H54 (cell line): Measurements from ENCODE around the gene KLF7.

Experiments used
- DNase-seq: peaks from one replicate; pipeline ENCODE4 v3.0.0; 2011; ENCODE audit warnings: low spot score, mixed read lengths; ENCODE audit not compliant: insufficient read length
- FAIRE-seq: peaks from 3 replicates; lab custom pipeline; 2011; peaks lifted over from hg19 to GRCh38; lab: Jason Lieb, UNC
- POLR2A ChIP-seq: IDR thresholded peaks from 2 replicates; pipeline ENCODE4 v1.6.1; 2011; ENCODE audit warnings: low read depth, mild to moderate bottlenecking, low read length

KLF7 gene

DNA sequence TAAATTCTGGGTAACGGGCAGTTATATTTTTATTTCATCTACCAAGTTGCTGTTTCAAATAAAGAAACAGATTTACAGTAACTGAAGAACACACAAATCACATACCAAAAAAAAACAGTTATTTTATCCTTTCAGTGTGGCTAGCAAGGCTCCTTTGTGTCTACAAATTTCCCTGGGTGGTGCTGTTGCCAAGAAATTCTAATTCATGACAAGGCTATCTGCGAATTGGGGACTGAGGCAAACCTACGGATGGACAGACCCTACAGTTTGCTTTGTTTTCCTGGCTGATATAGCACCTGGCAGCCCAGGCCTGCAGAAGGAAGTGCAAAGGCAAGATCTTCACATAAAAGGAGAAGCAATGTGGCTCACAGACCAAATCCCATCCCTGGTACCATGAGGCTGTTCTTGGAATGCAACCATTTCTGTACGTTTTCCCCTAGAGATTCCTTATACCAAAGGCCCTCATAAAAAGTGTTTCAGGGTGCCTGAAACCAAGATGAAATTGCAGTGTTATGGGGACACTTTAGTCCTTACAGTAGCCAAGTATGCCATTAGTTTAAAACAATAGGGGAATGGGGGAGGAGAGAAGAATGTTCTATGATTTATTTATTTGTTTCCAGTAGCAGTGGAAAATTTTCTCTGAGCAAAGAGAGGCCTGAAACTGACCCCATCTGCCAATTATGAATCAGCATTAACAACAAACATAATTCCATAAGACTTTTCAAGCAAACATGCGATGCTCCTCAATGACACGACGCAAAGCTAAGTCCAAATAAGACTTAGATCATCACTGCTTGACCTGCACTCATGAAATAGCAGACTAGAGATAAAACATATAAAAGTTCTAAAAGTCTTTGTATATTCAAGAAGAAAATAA is 4.3 kb downstream of the KLF7 start:
- TF ChIP-seq POLR2A, result no peak
- no peak for FAIRE-seq
- DNase-seq, result no peak

DNA sequence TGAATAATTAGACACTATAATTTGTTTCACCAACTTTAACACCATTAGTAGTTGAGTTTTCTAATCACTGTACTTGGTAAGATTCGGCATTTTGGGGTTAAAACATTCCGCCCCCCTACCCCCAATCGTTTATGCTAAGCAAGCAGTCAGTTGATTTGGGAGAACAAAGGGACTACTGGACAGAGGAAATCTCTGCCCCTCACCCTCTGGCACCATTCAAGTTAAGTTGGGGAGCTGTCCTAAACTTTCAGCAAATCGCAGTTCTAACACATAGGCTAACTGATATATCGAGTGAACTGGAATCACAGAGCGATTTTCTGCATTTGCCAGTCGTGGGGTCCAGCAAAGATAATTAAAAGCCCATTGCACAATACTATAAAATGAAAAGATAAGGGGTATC is 5.6 kb downstream of the KLF7 start:
- FAIRE-seq (no peak), DNase-seq (no peak)
- TF ChIP-seq POLR2A, result no peak

DNA sequence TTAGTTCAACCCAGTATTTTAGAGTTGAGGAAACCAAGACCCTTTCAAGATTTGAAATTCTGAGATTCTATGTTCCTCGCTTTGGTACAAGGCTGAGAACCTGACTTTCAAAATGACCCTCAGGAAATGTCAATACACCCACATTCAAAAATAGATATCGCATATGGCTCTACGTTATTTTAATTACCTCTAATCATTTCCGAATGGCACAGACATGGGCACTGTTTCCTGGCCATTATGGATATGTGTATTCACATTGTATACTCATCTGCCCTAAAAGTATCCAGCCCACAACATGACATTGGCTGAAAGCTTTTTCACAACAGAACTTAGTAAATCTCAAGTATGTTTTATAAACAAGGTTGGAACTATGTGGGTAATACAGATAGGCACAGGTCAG is 6.7 kb downstream of the KLF7 start:
- no peak for DNase-seq
- FAIRE-seq, result no peak
- TF ChIP-seq POLR2A, result no peak

DNA sequence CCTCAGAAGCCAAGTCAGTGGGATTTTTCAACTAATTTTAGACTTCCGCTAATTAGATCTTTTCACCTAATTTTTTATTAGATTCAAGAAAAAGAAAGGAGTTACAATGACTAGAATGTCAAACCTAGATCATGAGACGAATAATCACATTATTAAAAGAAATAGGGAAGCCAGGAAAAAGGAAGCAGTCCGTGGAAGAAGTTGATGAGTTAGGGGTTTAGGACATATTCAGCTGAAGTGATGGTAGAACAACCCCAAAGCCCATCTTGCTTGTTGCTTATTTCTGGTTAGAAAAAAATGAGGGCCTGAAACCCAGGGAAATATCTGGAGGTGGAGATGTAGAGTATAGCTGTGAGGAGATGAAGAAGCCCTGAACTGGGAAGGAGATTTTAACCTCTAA is 8.0 kb downstream of the KLF7 start:
- TF ChIP-seq POLR2A, result no peak
- no peak for FAIRE-seq
- no peak for DNase-seq

DNA sequence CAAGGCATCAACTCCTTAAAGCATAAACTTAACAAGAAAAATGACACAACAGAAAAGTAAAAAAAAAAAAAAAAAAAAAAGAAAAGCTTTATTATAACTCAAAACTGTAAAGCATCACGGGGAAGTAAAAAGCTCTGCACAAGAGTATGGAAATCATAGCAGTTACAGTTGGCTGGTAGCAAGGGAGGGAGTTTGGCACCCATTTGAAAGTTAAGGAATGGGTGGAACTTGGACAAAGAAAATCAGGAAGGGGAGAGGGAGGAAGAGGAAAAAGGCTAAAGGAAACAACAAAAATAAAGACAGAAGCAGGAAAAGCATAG is 8.6 kb downstream of the KLF7 start:
- no peak for FAIRE-seq
- DNase-seq, result no peak
- no peak for TF ChIP-seq POLR2A

DNA sequence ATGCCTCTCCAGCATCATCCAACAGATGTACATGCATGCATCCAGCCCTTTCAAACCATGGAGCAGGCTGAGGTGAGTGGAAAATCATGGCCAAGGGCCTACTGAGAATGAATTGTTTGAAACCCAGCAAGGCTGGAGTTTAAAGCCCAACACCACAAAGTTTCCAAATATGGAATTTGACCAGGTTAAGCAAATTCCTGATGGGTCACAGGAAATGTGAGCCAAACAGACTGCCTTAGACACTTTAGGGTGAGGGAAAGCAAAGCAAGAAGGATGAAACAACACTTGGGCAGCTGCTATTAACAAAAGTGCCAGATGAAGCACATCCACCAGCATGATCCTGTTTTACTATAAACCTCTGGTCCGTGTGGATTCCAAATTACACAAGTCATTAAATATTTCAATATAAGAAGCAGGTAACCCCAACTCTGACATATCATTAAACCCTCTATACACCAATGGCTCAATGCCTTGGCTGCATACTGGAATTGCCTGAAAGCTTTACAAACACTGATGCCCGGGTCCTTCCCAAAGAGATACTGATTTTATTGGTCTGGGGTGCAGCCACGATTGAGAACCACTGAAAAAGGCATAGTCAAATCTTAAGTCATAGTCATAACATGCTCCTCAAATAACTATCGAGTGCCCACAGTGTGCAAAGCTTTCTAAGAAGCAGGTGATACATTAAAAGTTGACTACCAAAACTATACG is 9.1 kb downstream of the KLF7 start:
- FAIRE-seq, result no peak
- no peak for TF ChIP-seq POLR2A
- DNase-seq, result no peak

DNA sequence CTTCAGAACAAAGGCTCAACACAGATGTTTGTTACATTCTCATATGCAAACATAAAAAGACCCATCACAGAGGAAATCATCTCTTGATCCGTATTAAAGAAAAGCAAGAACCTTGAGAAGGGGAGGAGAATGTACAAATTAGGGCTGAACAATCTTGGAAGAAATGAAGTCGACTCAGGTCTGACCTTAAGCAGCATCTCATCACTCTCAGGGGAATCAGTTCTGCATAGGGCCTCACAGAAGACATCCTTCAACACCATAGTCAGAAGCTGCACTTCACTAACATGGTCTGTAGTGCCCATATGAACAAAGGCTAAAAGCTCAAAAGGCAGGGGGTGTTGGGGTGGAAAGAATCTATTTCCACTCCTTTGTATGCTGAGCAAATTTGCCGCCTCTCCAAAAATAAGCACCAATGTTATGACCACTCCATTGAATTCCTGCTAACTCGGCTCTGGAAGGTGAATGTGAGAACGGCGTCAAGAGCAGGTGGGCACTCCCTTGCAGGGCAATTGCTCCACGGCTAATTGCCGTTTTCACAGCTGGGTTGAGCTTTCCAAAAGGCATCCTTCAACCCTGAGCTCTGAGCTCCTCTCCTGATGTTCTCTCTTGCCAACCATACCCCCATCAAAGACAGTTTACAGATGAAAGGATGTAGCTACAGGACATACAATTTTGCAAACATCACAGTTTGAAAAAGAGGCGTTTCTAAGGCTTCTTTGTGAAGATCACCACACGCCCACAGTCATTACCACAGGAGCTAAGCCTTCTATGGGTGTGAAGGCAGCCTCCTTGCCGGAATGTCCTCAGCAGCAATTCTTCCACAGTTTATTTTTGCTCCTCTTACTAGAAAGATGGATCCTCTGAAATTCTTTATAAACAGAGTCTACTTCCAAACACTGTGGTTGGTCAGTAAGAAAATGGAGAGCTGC is 10.0 kb downstream of the KLF7 start:
- TF ChIP-seq POLR2A, result no peak
- FAIRE-seq, result no peak
- DNase-seq, result no peak

DNA sequence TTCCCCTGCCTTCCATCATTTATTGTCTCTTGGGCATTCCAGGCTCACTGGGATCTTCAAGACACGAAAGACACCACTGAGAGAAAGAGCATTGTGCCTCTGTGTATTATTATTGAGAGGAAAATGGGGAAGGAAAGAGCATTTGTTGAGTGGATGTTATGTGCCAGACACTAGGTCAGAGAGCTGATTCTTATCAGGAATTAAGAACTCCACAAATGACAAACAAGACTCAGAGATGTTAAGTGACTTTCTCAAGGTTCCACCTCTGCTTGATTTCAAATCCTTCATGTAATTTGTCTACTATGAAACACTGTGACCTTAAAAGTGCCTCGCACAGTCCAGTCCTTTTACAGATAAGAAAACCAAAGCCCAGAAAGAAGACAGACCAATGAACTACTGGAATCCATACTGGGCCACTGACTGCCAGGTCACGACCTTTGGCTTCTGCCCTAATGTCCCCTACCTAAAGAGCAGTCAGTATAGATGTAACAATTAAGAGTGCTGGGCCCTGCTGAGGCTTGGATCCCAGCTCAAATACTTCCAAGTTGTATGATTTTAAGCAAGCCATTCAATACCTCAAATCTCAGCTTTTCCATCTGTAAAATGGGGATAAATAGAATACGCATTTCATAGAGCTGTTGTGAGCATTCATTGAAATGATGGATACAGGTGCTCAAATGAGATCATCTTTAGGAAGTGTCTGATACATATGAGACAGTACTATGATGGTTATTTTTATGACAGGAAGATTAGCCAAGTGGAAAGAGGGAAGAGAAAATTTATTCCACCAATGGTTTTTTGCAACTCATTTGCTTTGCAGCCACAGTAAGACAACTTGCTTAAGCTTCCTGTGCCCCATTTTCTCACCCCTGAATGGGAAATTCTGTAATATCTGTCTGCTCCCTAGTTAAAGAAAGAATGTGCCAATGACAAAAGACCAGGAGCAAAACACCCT is 10.9 kb downstream of the KLF7 start:
- peak; percentile 27 for FAIRE-seq
- TF ChIP-seq POLR2A, result no peak
- DNase-seq, result no peak

DNA sequence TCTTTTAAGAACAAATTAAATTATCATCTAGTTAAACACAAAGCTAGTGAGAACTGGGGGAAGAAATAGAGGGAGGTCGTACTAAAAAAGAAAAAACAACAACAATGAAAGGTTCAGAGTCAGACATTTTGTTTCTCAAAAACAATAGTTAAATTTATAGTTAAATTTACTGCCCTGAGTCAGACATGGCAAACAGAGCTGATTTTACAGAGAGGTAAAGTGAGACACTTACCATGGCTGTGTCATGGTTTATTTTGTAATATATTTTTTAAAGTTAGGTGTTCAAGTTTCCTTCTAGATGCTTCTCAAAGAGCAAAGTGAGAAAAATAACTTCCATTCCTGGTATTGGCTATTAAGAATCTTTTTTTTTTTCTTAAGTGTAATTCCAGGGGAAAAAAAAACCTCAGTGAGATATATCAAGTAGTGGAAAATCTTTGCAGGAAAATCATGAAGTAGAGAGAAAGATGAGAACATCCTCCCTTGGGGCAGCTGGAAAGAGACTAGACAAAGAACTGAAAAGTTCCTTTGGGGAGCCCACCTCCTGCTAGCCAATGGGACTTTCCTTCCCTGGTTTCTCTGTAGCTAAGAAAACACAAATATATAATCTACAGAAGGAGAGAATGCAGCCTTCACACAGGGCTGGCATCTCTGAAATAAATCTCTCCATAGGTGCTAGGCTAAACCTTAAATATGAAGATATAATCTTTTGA is 12.3 kb downstream of the KLF7 start:
- TF ChIP-seq POLR2A, result no peak
- DNase-seq, result no peak
- FAIRE-seq, result no peak

DNA sequence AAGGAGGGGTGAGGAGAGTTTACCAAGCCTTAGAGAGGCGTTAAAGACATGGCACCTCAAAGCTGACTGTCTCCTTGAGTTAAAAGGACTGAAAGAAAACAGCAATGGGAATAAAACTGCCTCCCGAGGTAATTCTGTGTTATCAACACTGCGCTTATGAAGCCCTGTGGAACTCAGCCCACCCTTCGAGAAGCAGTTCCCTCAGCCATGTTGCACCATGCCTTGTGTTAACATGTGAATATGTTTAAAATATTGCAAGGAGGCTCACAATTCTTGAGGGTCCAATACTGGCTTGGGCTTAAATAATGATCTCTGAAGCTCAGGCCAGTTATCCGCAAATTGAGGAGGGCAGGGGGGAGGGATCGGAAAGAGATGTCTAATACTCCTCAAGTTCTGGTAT is 14.7 kb downstream of the KLF7 start:
- FAIRE-seq (no peak), DNase-seq (no peak)
- TF ChIP-seq POLR2A, result no peak

DNA sequence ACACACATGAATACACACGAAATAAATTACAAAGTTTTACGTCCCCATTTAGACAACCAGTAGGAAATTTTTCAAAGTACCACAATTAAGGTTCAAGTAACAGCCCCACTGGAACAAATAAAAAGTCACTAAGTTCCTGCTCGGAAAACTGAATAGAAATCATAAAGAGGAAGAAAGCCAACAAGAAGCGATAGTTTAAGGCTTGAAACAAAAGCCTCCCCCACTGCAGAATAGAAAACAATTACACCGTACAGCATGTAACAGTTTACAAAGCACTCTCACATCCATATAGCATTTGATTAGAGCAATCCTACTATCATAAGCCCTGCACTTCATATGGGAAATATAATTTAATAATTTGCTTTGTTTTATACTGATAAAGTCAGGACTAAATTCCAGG is 15.5 kb downstream of the KLF7 start:
- TF ChIP-seq POLR2A, result no peak
- DNase-seq (no peak), FAIRE-seq (no peak)
